Measurements from ENCODE around the gene COL8A1. TPM values are rescaled to one million over a fixed set of nuclear protein-coding genes. Genes with fewer than 3 reads are reported as not detected.
"Not testable (repeated sequence)": the region's sequence is repeated elsewhere in the genome, so short reads cannot be mapped to it uniquely, and the experiment has no call there.

The COL8A1 gene
- total RNA-seq, 1 donor from 2014 or later: not detected

DNA sequence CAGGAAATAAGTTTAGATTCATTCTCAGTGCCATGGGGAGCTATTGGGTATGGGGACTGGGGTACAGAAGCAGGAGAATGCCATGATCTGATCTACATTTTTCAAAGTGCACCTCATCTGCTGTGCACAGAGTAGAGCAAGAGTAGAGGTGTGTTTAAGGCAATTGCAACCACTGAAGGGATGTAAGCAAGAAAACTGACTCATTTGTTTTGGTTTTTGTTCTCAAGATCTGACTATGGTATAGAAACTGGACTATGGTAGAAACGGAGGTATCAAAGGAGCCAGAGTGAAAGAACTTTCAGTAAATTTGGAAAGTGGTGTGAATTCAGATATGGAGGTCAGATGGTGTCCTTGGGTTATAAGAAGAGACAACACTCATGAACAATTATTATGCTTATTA is 93.1 kb downstream of the COL8A1 start:
- H3K27ac Mint-ChIP-seq: no peak overlapping the region
- H3K4me1 Mint-ChIP-seq (ENCODE audit: low read depth): no peaks in the 10 kb centered on the region
- H3K4me3 Mint-ChIP-seq (ENCODE audit: low read depth): no peak overlapping the region
- TF ChIP-seq, protein P1, sequence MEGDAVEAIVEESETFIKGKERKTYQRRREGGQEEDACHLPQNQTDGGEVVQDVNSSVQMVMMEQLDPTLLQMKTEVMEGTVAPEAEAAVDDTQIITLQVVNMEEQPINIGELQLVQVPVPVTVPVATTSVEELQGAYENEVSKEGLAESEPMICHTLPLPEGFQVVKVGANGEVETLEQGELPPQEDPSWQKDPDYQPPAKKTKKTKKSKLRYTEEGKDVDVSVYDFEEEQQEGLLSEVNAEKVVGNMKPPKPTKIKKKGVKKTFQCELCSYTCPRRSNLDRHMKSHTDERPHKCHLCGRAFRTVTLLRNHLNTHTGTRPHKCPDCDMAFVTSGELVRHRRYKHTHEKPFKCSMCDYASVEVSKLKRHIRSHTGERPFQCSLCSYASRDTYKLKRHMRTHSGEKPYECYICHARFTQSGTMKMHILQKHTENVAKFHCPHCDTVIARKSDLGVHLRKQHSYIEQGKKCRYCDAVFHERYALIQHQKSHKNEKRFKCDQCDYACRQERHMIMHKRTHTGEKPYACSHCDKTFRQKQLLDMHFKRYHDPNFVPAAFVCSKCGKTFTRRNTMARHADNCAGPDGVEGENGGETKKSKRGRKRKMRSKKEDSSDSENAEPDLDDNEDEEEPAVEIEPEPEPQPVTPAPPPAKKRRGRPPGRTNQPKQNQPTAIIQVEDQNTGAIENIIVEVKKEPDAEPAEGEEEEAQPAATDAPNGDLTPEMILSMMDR (IDR thresholded peaks at IDR 0.05; ENCODE audit: unreplicated experiment): no peak
- no peak for DNase-seq (ENCODE audit: low spot score, unreplicated experiment)
- no peaks in the 10 kb centered on the region for H3K9me3 Mint-ChIP-seq (ENCODE audit: low read depth)
- H3K27me3 Mint-ChIP-seq: no peaks in the 10 kb centered on the region
- no peaks in the 10 kb centered on the region for H3K36me3 Mint-ChIP-seq (ENCODE audit: insufficient read depth)

DNA sequence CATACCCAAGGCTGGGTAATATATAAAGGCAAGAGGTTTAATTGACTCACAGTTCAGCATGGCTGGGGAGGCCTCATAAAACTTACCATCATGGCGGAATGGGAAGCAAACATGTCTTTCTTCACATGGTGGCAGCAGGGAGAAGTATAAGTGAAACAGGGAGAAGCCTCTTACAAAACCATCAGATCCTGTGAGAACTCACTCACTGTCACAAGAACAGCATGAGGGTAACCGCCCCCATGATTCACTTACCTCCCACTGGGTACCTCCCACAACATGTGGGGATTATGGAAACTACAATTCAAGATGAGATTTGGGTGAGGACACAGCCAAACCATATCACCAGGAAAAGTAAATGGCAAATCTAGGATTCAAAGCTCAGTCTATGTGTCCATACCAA is 102.0 kb downstream of the COL8A1 start:
- not testable (repeated sequence) for DNase-seq (ENCODE audit: low spot score, unreplicated experiment); H3K27ac Mint-ChIP-seq; H3K4me1 Mint-ChIP-seq (ENCODE audit: low read depth); H3K4me3 Mint-ChIP-seq (ENCODE audit: low read depth); H3K27me3 Mint-ChIP-seq; H3K36me3 Mint-ChIP-seq (ENCODE audit: insufficient read depth); H3K9me3 Mint-ChIP-seq (ENCODE audit: low read depth)

DNA sequence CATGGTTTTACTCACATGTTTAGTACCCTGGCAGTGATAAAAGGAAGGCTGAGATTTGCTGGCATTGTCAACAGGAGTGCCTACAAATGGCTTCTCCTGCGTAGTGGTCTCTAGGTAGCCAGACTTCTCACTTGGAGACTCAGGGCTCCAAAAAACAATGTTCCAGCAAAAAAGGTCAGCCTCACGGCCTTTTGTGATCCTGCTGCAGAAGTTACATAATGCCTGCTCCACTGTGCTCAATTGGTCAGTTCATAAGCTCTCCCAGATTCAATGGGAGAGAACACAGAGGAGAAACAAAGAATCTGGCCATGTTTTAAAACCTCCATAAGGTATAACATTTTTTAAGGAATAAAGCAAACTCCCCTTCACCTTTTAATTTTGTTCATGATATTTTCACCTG is 103.2 kb downstream of the COL8A1 start:
- TF ChIP-seq, protein P1 (IDR thresholded peaks at IDR 0.05; ENCODE audit: unreplicated experiment): no peak
- DNase-seq (ENCODE audit: low spot score, unreplicated experiment): no peak
- no peak overlapping the region for H3K27ac Mint-ChIP-seq
- H3K4me1 Mint-ChIP-seq (ENCODE audit: low read depth): no peaks in the 10 kb centered on the region
- no peaks in the 10 kb centered on the region for H3K27me3 Mint-ChIP-seq
- peaks cover 2% of the 10 kb centered on the region for H3K36me3 Mint-ChIP-seq (ENCODE audit: insufficient read depth)
- H3K4me3 Mint-ChIP-seq (ENCODE audit: low read depth): no peak overlapping the region
- peaks cover 6% of the 10 kb centered on the region for H3K9me3 Mint-ChIP-seq (ENCODE audit: low read depth)

DNA sequence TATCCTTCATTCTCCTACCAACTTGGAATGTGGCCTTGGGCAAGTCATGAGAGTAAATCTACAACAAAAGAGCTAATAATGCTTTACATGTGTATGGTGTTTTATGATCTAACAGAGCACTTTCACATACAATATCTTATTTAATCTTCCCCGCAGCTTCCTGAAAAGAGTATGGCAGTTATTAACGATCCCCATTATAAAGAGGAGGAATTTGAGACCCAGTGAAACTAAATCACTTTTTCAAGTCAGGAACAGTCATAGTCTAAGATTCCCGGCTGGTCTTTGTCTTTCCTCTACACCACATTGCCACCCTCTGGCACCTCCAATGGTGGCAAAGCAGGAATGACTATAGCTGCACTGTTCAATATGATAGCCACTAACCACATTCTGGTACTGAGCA is 109.5 kb downstream of the COL8A1 start:
- Mint-ChIP-seq H3K4me3 (ENCODE audit: low read depth) (no peak overlapping the region), H3K4me1 (ENCODE audit: low read depth) (no peaks in the 10 kb centered on the region), H3K27me3 (no peaks in the 10 kb centered on the region), H3K36me3 (ENCODE audit: insufficient read depth) (no peaks in the 10 kb centered on the region), H3K27ac (no peak overlapping the region), H3K9me3 (ENCODE audit: low read depth) (no peaks in the 10 kb centered on the region)
- no peak for DNase-seq (ENCODE audit: low spot score, unreplicated experiment)
- TF ChIP-seq, protein P1 (IDR thresholded peaks at IDR 0.05; ENCODE audit: unreplicated experiment): peak; percentile 22

DNA sequence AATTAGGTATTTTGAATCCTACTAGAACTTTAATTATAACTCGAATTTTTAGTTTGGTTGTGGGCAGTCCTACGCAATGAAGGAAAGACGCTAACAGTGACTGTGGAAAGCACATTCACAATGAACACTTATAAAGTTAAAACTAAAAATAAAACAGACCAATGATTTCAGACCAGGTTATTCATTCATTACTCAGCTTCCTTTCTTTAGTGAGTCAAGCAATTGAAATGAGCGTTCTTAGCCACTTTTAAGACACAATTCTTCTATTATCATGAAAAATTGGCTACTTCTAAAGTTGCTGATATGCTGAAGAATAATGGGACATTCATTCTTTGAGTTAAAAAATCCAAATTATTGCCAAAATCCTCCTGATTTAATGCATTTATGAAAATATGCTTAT is 113.3 kb downstream of the COL8A1 start:
- H3K27me3 Mint-ChIP-seq: no peaks in the 10 kb centered on the region
- DNase-seq (ENCODE audit: low spot score, unreplicated experiment): no peak
- H3K27ac Mint-ChIP-seq: no peak overlapping the region
- H3K36me3 Mint-ChIP-seq (ENCODE audit: insufficient read depth): no peaks in the 10 kb centered on the region
- no peaks in the 10 kb centered on the region for H3K9me3 Mint-ChIP-seq (ENCODE audit: low read depth)
- no peak overlapping the region for H3K4me3 Mint-ChIP-seq (ENCODE audit: low read depth)
- TF ChIP-seq, protein P1 (IDR thresholded peaks at IDR 0.05; ENCODE audit: unreplicated experiment): no peak
- H3K4me1 Mint-ChIP-seq (ENCODE audit: low read depth): no peaks in the 10 kb centered on the region

DNA sequence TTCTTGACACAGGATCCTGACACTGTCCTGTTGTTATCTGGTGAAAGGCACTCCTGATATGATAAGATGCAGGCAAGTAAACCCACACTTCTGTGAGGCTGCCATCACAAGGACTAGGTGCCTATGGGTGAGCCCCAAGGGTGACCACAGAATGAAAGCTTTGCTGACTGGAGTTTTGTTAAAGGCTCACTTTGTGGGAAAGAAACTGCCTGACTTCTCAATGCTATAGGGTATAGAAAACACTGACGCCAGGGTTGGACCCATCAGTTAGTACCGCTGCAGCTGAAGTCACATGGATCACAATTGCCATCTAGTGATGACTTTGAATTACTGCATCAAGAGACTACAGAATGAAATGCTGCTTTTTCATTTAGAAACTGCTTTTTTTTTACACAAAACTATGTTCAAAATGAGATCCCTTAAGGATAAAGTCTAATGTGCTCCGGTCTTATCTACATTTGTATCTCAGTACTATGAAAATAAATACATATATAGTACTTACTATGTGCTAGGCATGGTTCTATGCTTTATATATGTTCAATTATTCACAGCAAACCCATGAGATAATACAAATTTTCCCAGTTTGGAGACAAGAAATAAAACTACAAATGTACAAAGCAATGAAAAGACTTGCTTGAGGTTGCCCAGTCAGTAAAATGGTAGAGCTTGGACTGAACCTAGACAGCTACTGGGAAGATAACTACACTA is 115.0 kb downstream of the COL8A1 start:
- Mint-ChIP-seq H3K4me3 (ENCODE audit: low read depth) (no peak overlapping the region), H3K9me3 (ENCODE audit: low read depth) (no peaks in the 10 kb centered on the region), H3K4me1 (ENCODE audit: low read depth) (no peaks in the 10 kb centered on the region), H3K36me3 (ENCODE audit: insufficient read depth) (no peaks in the 10 kb centered on the region), H3K27ac (no peak overlapping the region), H3K27me3 (peaks cover 2% of the 10 kb centered on the region)
- TF ChIP-seq, protein P1 (IDR thresholded peaks at IDR 0.05; ENCODE audit: unreplicated experiment): peak; percentile 85
- DNase-seq (ENCODE audit: low spot score, unreplicated experiment): no peak
